Stimulated activated CD4-positive, alpha-beta T cell treated with anti-CD3 and anti-CD28 coated beads, Interleukin-12 subunit alpha, Interleukin-12 subunit beta, amount 100 ng/mL, for 24 hours (primary cell): ENCODE data around the gene MMP15.
A peak's percentile ranks its signal among the peaks of the same experiment; 100 is the strongest.
"Not testable (repeated sequence)": the region's sequence is repeated elsewhere in the genome, so short reads cannot be mapped to it uniquely, and the experiment has no call there.

Experiments
- DNase-seq, 2 experiments: peaks; one replicate each; pipeline ENCODE4 v3.0.0-alpha.2; 2020; ENCODE audit warnings: low read depth in 2 of 2

Gene MMP15

DNA sequence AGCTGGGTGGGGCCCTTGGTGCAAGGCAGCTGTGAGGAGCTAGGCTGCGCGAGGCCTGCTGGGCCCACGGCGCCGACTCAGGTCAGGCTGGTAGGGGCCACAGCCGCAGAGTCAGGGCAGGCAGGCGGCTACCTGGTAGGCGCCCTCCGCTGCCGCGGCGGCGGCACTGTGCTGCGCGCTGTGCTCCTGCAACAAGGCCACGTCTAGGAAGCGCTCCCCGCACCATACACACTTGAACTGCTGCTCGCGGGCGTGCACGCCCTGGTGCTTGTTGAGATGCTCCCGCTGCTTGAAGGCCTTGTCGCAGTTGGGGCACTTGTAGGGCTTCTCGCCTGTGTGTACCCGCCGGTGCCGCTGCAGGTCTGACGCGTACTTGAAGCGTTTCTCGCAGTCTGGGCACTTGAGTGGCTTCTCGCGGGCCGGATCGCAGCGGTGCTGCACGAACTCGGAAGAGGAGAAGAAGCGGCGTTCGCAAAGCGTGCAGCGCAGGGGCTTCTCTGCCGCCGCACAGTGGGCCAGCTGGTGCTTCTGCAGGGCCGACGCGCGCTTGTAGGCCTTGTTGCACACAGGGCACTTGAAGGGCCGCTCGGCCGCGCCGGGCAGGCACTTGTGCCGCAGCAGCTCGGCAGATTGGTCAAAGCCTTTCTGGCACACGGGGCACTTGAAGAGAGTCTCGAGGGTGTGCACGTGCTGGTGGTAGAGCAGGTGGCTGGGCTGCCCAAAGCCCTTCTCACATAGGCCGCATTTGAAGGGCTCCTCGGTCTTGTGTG lies 29.0 kb upstream of the MMP15 start:
- no peak for DNase-seq

GRCh38 chr16:57997176-57997527 lies 28.4 kb upstream of the MMP15 start:
- DNase-seq: no peak

GRCh38 chr16:57997528-57998265 lies 27.9 kb upstream of the MMP15 start:
- no peak for DNase-seq

DNA sequence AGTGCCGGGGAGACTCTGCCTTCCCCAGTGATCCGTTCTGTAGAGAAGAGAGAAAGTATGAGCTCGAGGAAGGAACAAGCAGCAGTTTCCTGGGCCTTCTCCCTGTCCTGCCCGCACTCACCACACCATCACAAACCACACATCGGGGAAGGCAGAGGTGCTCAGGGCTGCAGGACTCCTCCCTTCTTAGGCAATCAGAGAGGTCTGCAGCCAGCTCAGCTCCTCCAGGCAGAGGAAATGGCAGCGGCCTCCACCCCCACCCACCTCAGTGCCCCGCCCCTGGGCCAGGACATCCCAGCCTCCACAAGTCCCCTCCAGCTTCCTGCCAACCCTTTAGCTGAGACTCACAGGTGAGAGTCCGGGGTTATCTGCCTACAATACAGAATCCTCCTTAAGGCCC lies 27.1 kb upstream of the MMP15 start:
- peak in 1 of 2 experiments; percentile 55 for DNase-seq

GRCh38 chr16:57998992-57999365 lies 26.6 kb upstream of the MMP15 start:
- no peak for DNase-seq

- DNase-seq: no peak
Measured at GRCh38 chr16:57999366-57999970, 26.1 kb upstream of the MMP15 start.

- no peak for DNase-seq
Measured at GRCh38 chr16:57999971-58000705, 25.4 kb upstream of the MMP15 start, which contains the start of gene ZNF319. ZNF319 (minus strand) TSS chr16:58000672; CDS start chr16:57998265, 2,407 bp downstream.

DNA sequence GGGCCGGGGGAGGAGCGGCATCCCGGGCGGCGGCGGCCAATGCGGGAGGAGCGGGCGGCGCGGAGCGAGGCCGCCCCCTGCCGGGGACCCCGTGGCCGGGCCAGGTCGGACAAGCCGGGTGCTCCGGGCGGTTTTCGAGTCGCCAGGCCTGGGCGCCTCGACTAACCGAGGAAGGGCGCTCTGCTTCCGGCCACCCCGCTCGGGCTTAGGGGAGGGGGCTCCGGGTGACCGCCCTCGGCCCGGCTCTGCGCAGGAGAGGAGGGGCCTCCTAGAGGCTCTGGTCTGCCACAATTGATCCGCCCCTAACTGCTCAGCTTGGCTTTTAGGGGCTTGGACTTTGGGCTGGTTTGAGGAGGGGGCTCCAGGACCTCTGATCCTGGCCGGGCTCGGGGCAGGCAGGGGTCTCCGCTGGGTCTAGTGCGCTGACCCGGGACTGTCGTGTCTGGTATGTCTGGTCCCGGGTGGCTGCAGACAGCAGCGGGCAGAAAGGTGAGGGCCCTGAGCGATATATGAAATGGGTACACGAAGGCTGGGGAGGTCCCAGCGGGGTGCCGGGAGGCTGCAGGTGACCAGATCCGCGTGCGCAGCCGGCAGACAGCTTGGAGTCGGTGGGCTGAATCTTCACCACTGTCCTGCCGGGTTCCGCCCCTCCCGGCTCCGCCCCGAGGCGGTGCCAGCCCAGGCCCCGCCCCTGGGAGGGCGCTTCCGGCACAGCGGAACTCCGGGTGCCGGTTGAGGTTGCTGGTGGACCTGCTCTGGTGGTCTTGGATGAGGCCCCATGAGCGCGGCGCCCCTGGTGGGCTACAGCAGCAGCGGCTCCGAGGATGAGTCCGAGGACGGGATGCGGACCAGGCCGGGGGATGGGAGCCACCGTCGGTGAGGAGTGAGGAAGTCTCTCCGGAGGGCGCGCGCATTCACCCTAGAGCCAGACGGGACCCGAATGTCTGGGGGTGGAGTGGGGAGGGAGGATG lies 24.6 kb upstream of the MMP15 start, which contains the start of gene USB1:
TSS of gene USB1 (plus strand) at position 702 of the 971 bp plus-strand sequence. CDS start at position 779, 77 bp downstream.
- DNase-seq: peak; percentile 66 to 75

- DNase-seq: no peak
Measured at GRCh38 chr16:58001781-58002415, 23.7 kb upstream of the MMP15 start.

GRCh38 chr16:58002416-58002800 lies 23.1 kb upstream of the MMP15 start:
- no peak for DNase-seq

- no peak for DNase-seq
Measured at GRCh38 chr16:58002936-58003335, 22.6 kb upstream of the MMP15 start.

- not testable (repeated sequence) for DNase-seq
Measured at GRCh38 chr16:58004736-58005135, 20.8 kb upstream of the MMP15 start.

GRCh38 chr16:58009856-58010416 lies 15.6 kb upstream of the MMP15 start:
- no peak for DNase-seq

- DNase-seq: no peak
Measured at GRCh38 chr16:58010886-58011285, 14.7 kb upstream of the MMP15 start.

DNA sequence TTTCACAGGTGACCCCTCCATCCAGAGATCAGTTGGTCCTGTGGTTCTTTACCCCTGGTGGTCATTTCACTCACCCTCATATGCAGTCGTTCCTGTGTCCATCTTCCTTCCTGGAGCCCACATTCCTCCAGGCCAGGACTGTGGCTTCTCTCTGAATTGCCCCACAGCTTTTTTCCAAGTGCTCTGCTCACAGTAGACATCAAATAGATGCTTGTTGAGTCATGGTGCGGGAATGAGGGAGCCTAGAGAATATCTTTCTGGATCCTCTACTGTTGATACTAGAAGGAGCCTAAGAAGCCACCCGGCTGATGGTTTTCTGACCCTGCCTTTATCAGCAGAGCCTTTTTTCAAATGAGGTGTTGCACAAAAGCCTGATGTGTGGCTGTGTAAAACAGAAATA lies 13.9 kb upstream of the MMP15 start:
- DNase-seq: no peak

DNA sequence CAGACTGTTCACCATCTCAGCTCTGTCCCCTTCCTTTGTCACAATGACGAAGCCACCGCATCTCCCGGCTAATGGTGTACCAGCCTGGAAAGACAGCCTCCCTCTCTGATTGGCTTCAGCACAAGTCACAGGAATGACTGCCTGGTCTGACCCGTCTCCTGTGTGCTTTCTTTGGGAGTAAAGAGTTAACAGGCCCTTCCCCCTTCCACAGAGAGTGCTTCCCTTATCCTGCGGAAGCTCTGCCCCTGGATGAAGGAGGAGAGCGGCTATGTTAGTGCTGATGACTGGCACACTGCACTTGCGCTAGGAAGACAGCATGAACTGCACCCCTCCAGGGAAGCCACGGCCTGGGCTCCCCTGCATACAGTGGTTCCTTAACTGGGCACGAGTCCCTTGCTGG lies 13.1 kb upstream of the MMP15 start:
- no peak for DNase-seq

- DNase-seq: no peak
Measured at GRCh38 chr16:58013201-58013956, 12.2 kb upstream of the MMP15 start.

DNA sequence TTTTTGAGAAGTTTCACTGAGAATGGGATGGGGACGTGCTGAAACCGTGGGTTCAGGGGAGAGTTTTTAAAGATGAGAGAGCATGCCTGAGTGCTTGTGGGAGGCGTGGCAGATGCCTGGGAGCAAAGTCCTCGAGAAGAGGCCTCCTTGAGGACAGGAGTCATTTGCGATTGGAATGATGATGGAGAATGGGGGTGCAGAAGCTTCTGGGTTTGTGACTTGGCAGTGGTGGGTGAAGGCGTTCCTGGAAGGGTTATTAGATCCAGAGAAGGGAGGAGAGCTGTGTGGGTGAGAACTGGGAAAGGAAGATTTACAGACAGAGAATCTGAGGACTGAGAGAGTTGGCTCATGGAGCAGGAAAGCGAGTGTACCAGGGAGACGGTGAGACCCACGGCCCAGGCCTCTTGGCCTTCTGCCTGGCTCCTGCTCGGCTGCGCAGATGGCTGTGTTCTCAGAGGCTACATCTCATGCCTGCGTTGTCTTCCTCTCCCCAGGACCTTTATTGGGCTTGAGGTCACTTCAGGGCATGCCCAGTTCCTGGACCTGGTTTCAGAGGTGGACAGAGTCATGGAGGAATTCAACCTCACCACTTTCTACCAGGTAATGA lies 8.6 kb upstream of the MMP15 start:
- DNase-seq: no peak

DNA sequence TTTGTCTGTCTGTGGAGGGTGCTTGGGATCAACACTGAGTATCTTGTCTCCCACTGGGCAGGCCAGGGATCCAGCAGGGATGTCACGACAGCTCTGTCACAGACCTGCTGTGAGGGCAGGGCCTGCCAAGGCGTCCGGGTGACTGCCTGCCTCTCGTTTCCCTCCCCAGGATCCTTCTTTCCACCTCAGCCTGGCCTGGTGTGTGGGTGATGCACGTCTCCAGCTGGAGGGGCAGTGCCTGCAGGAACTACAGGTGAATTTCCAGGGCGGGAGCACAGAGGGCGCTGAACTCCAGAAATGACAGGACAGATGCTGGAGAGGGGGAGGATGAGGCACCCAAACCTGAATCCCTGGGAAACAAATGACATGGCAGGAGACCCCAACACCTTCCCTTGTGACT lies 6.8 kb upstream of the MMP15 start:
- DNase-seq: no peak
